WTC11 (cell line): ENCODE data around the gene SLIT3. TPM values are rescaled to one million over a fixed set of nuclear protein-coding genes. Genes with fewer than 3 reads are reported as not detected.

Experiments used
- ATAC-seq: fragments of 200-7000 bp; cut with Tn5 transposase; 2 replicates; pipeline ENCODE4 v1.10.0; 2021; ENCODE audit warnings: mild to moderate bottlenecking, moderate library complexity
- CTCF ChIA-PET: fragments of 300-600 bp; sonication (Branson Sonifier 250); formaldehyde crosslinking; loops from one replicate; lab custom pipeline; 2021; ENCODE audit warnings: antibody characterized with exemption; lab: Charles Lee
- POLR2A ChIA-PET: fragments of 350-600 bp; sonication (Branson Sonifier 250); formaldehyde crosslinking; loops from one replicate; lab custom pipeline; 2021; ENCODE audit warnings: antibody characterized with exemption; lab: Charles Lee
- DNase-seq: peaks from one replicate; pipeline ENCODE4 v3.0.0; 2021; ENCODE audit warnings: low spot score
- H3K27ac Mint-ChIP-seq: 2 replicates; pipeline ENCODE4 v1.8.0; 2021; ENCODE audit warnings: mixed read lengths
- H3K27me3 Mint-ChIP-seq: 2 replicates; pipeline ENCODE4 v1.8.0; 2021; ENCODE audit warnings: low read depth, mild to moderate bottlenecking, moderate library complexity, mixed read lengths
- H3K36me3 Mint-ChIP-seq: 2 replicates; pipeline ENCODE4 v1.8.0; 2021; ENCODE audit warnings: mixed read lengths
- H3K4me1 Mint-ChIP-seq: 2 replicates; pipeline ENCODE4 v1.8.0; 2022; ENCODE audit warnings: mixed read lengths
- H3K4me3 Mint-ChIP-seq: 2 replicates; pipeline ENCODE4 v1.8.0; 2021; ENCODE audit warnings: mild to moderate bottlenecking, moderate library complexity, mixed read lengths
- H3K9me3 Mint-ChIP-seq: 2 replicates; pipeline ENCODE4 v1.8.0; 2021; ENCODE audit warnings: mixed read lengths
- AFF4 ChIP-seq: sonication (generic); formaldehyde crosslinking; IDR thresholded peaks from 2 replicates; pipeline ENCODE4 v1.8.1; 2023; ENCODE audit warnings: mild to moderate bottlenecking, missing genetic modification reagents, borderline replicate concordance
- CDX4 ChIP-seq: fragments of 250-450 bp; sonication (Bioruptor Pico); IDR thresholded peaks from 2 replicates; pipeline ENCODE4 v1.9.0; 2021; ENCODE audit warnings: moderate library complexity, mild to moderate bottlenecking, inconsistent platforms, borderline replicate concordance
- CREB1 ChIP-seq: sonication (generic); formaldehyde crosslinking; IDR thresholded peaks from 2 replicates; pipeline ENCODE4 v1.8.0; 2023; ENCODE audit warnings: mild to moderate bottlenecking, missing genetic modification reagents
- ERG ChIP-seq: fragments of 250-450 bp; sonication (Bioruptor Pico); IDR thresholded peaks from 2 replicates; pipeline ENCODE4 v1.8.0; 2021; ENCODE audit warnings: mild to moderate bottlenecking
- ESRRA ChIP-seq: sonication (generic); formaldehyde crosslinking; IDR thresholded peaks from 2 replicates; pipeline ENCODE4 v1.8.1; 2022; ENCODE audit warnings: mild to moderate bottlenecking, missing genetic modification reagents, borderline replicate concordance
- GTF2I ChIP-seq: fragments of 250-450 bp; sonication (Bioruptor Pico); conservative IDR thresholded peaks from 2 replicates; pipeline ENCODE4 v1.4.0; 2021; ENCODE audit warnings: mild to moderate bottlenecking
- MLX ChIP-seq: sonication (generic); formaldehyde crosslinking; IDR thresholded peaks from 2 replicates; pipeline ENCODE4 v1.8.1; 2023; ENCODE audit warnings: mild to moderate bottlenecking, missing genetic modification reagents, moderate library complexity
- NR1H2 ChIP-seq: sonication (generic); formaldehyde crosslinking; IDR thresholded peaks from 2 replicates; pipeline ENCODE4 v1.9.0; 2021; ENCODE audit warnings: mild to moderate bottlenecking, moderate library complexity, missing genetic modification reagents
- RORB ChIP-seq: fragments of 250-450 bp; sonication (Bioruptor Pico); IDR thresholded peaks from 2 replicates; pipeline ENCODE4 v1.9.0; 2021; ENCODE audit warnings: mild to moderate bottlenecking
- SMAD3 ChIP-seq: sonication (generic); formaldehyde crosslinking; IDR thresholded peaks from 2 replicates; pipeline ENCODE4 v1.8.0; 2022; ENCODE audit warnings: missing genetic modification reagents, mild to moderate bottlenecking, borderline replicate concordance
- SOX15 ChIP-seq: fragments of 250-450 bp; sonication (Bioruptor Pico); IDR thresholded peaks from 2 replicates; pipeline ENCODE4 v1.9.0; 2021; ENCODE audit warnings: mild to moderate bottlenecking
- TP53 ChIP-seq: sonication (generic); formaldehyde crosslinking; IDR thresholded peaks from 2 replicates; pipeline ENCODE4 v1.8.1; 2023; ENCODE audit warnings: mild to moderate bottlenecking, missing genetic modification reagents
- USF1 ChIP-seq: sonication (generic); formaldehyde crosslinking; IDR thresholded peaks from 2 replicates; pipeline ENCODE4 v1.8.0; 2022; ENCODE audit warnings: mild to moderate bottlenecking, missing genetic modification reagents
- USF2 ChIP-seq: sonication (generic); formaldehyde crosslinking; IDR thresholded peaks from 2 replicates; pipeline ENCODE4 v1.8.1; 2023; ENCODE audit warnings: mild to moderate bottlenecking, missing genetic modification reagents, moderate library complexity
- ZNF281 ChIP-seq: sonication (generic); formaldehyde crosslinking; IDR thresholded peaks from 2 replicates; pipeline ENCODE4 v1.8.0; 2023; ENCODE audit warnings: mild to moderate bottlenecking, missing genetic modification reagents
- ZNF423 ChIP-seq: fragments of 250-450 bp; sonication (Bioruptor Pico); IDR thresholded peaks from 2 replicates; pipeline ENCODE4 v2.1.2; 2022; ENCODE audit warnings: mild to moderate bottlenecking, moderate library complexity
- ZNF425 ChIP-seq: fragments of 250-450 bp; sonication (Bioruptor Pico); conservative IDR thresholded peaks from 2 replicates; pipeline ENCODE4 v1.9.0; 2021; ENCODE audit warnings: mild to moderate bottlenecking
- ZNF671 ChIP-seq: fragments of 250-450 bp; sonication (Bioruptor Pico); IDR thresholded peaks from 2 replicates; pipeline ENCODE4 v1.8.0; 2021; ENCODE audit warnings: mild to moderate bottlenecking
- total RNA-seq: library from RNA; stranded (reverse); gene quantifications from 3 replicates; pipeline ENCODE4 v1.2.3, GENCODE V29; 2021

Gene SLIT3
- total RNA-seq, 1 experiment from 2014 or later = 1.9 TPM

GRCh38 chr5:169182797-169183196, 118.1 kb downstream of the SLIT3 start:
- H3K4me3 Mint-ChIP-seq = no peak overlapping the region
- ChIA-PET CTCF (no interaction called here), POLR2A (no interaction called here)
- H3K36me3 Mint-ChIP-seq = no peaks in the 10 kb centered on the region
- peaks cover 13% of the 10 kb centered on the region for H3K4me1 Mint-ChIP-seq
- no peak for DNase-seq
- no peak overlapping the region for H3K27ac Mint-ChIP-seq
- ATAC-seq = no peak
- TF ChIP-seq GTF2I (CRISPR knock-in tag) (no peak), ZNF425 (CRISPR knock-in tag) (no peak), CDX4 (CRISPR knock-in tag) (no peak), RORB (CRISPR knock-in tag) (no peak), USF2 (no peak), AFF4 (CRISPR knock-in tag) (no peak), SOX15 (no peak), ZNF281 (CRISPR knock-in tag) (no peak), CREB1 (CRISPR knock-in tag) (no peak), USF1 (CRISPR knock-in tag) (no peak)
- H3K27me3 Mint-ChIP-seq = no peaks in the 10 kb centered on the region
- no peaks in the 10 kb centered on the region for H3K9me3 Mint-ChIP-seq

GRCh38 chr5:169181814-169182213, 119.1 kb downstream of the SLIT3 start:
- Mint-ChIP-seq H3K27ac (no peak overlapping the region), H3K27me3 (no peaks in the 10 kb centered on the region), H3K4me3 (no peak overlapping the region), H3K36me3 (no peaks in the 10 kb centered on the region), H3K9me3 (no peaks in the 10 kb centered on the region), H3K4me1 (peaks cover 23% of the 10 kb centered on the region)
- CTCF ChIA-PET = no interaction called here
- ATAC-seq (no peak), DNase-seq (no peak)
- POLR2A ChIA-PET = no interaction called here
- TF ChIP-seq ESRRA (no peak), TP53 (no peak), ZNF423 (CRISPR knock-in tag) (no peak), AFF4 (CRISPR knock-in tag) (no peak), SMAD3 (CRISPR knock-in tag) (no peak), NR1H2 (no peak), ERG (CRISPR knock-in tag) (no peak), MLX (CRISPR knock-in tag) (no peak), ZNF671 (CRISPR knock-in tag) (no peak)
